Endothelial cell of umbilical vein (primary cell): ENCODE results near the gene BPI. TPM values are rescaled to one million over a fixed set of nuclear protein-coding genes. Genes with fewer than 3 reads are reported as not detected.

Experiments
- BruUV-seq: library from RNA; stranded (reverse); fragments of 400-500 nt; replicated peaks from 2 replicates; lab custom pipeline; 2021; lab: Mats Ljungman, UMichigan
- CTCF ChIA-PET: fragments of 300-600, 350-600 bp; sonication (Branson Sonifier 250); formaldehyde crosslinking; loops from one replicate; lab custom pipeline; 2021; ENCODE audit warnings: antibody characterized with exemption, inconsistent platforms; lab: Charles Lee
- POLR2A ChIA-PET: fragments of 300-600, 350-600 bp; sonication (Branson Sonifier 250); formaldehyde crosslinking; loops from one replicate; lab custom pipeline; 2021; ENCODE audit warnings: antibody characterized with exemption, inconsistent platforms; lab: Charles Lee
- DNase-seq: peaks from one replicate; pipeline ENCODE4 v3.0.0-alpha.2; 2011; ENCODE audit warnings: low read depth, low spot score
- FAIRE-seq: peaks from 2 replicates; lab custom pipeline; 2011; peaks lifted over from hg19 to GRCh38; lab: Jason Lieb, UNC
- H2AFZ ChIP-seq: 2 replicates; pipeline ENCODE4 v1.6.0; 2012; ENCODE audit warnings: low read depth, low read length, control low read depth, inconsistent platforms
- H3K27ac ChIP-seq: 2 replicates; pipeline ENCODE4 v1.5.1; 2011; ENCODE audit warnings: low read depth, mild to moderate bottlenecking, control low read depth, low read length, moderate library complexity; ENCODE audit not compliant: insufficient read depth
- H3K27me3 ChIP-seq, 2 experiments: 2 replicates each; pipeline versions ENCODE4 v1.6.0 to v1.6.1; 2011; ENCODE audit warnings: low read length in 2 of 2, mixed read lengths in 1 of 2; ENCODE audit not compliant: control insufficient read depth in 2 of 2, insufficient read depth in 2 of 2
- H3K36me3 ChIP-seq, 2 experiments: 2 replicates in 1 of 2; 3 replicates in 1 of 2; pipeline ENCODE4 v1.5.1; 2011; ENCODE audit warnings: low read length in 2 of 2, mild to moderate bottlenecking in 1 of 2, moderate library complexity in 1 of 2; ENCODE audit not compliant: control insufficient read depth in 2 of 2, insufficient read depth in 2 of 2; ENCODE audit errors: extremely low read depth in 1 of 2
- H3K4me1 ChIP-seq: 3 replicates; pipeline ENCODE4 v1.5.1; 2011; ENCODE audit warnings: mild to moderate bottlenecking, low read length; ENCODE audit not compliant: control insufficient read depth, insufficient read depth; ENCODE audit errors: extremely low read depth
- H3K4me2 ChIP-seq: 2 replicates; pipeline ENCODE4 v1.6.1; 2011; ENCODE audit warnings: low read length, control low read depth, mixed read lengths; ENCODE audit not compliant: insufficient read depth
- H3K4me3 ChIP-seq, 3 experiments: fragments of 200-600 bp in 1 of 3; sonication (generic), shearing (Covaris generic) in 1 of 3; replicated peaks in 1 of 3; 2 replicates each; pipeline ENCODE4 v1.5.1; 2011 to 2016; ENCODE audit warnings: control low read depth in 3 of 3, low read length in 3 of 3, mild to moderate bottlenecking in 2 of 3, inconsistent platforms in 1 of 3, low read depth in 1 of 3, moderate library complexity in 1 of 3; ENCODE audit not compliant: insufficient read depth in 1 of 3
- H3K79me2 ChIP-seq: 2 replicates; pipeline ENCODE4 v1.6.0; 2012; ENCODE audit warnings: low read length, inconsistent platforms; ENCODE audit not compliant: control insufficient read depth, insufficient read depth
- H3K9ac ChIP-seq: replicated peaks from 2 replicates; pipeline ENCODE3; 2011; ENCODE audit warnings: low read length, control low read depth; ENCODE audit not compliant: insufficient read depth; ENCODE audit errors: extremely low read depth
- H3K9me1 ChIP-seq: replicated peaks from 3 replicates; pipeline ENCODE4 v1.6.0; 2011; ENCODE audit warnings: mild to moderate bottlenecking, low read length; ENCODE audit not compliant: control insufficient read depth, insufficient read depth; ENCODE audit errors: extremely low read depth
- H3K9me3 ChIP-seq: replicated peaks from 2 replicates; pipeline ENCODE4 v1.5.1; 2012; ENCODE audit warnings: low read length, inconsistent platforms; ENCODE audit not compliant: control insufficient read depth, insufficient read depth
- H4K20me1 ChIP-seq: replicated peaks from 2 replicates; pipeline ENCODE3; 2011; ENCODE audit warnings: mild to moderate bottlenecking, low read length; ENCODE audit not compliant: control insufficient read depth, insufficient read depth; ENCODE audit errors: extremely low read depth
- EZH2 ChIP-seq: IDR thresholded peaks from 2 replicates; pipeline ENCODE4 v1.6.1; 2012; ENCODE audit warnings: borderline replicate concordance, low read depth, mild to moderate bottlenecking, moderate library complexity, low read length, inconsistent platforms; ENCODE audit not compliant: severe bottlenecking
- FOS ChIP-seq: IDR thresholded peaks from 2 replicates; pipeline ENCODE4 v1.6.1; 2011; ENCODE audit warnings: mild to moderate bottlenecking, low read length, moderate library complexity, borderline replicate concordance; ENCODE audit not compliant: insufficient read depth
- GATA2 ChIP-seq: IDR thresholded peaks from 2 replicates; pipeline ENCODE4 v1.7.0; 2011; ENCODE audit warnings: low read depth, mild to moderate bottlenecking, moderate library complexity, mixed read lengths, low read length; ENCODE audit not compliant: insufficient read length, insufficient read depth
- JUN ChIP-seq: IDR thresholded peaks from 2 replicates; pipeline ENCODE4 v1.6.1; 2011; ENCODE audit warnings: borderline replicate concordance, low read depth; ENCODE audit not compliant: insufficient read length, insufficient read depth
- MYC ChIP-seq: IDR thresholded peaks from one replicate; pipeline ENCODE4 v1.6.1; 2011; ENCODE audit warnings: mild to moderate bottlenecking, low read depth, low read length
- POLR2A ChIP-seq: IDR thresholded peaks from 2 replicates; pipeline ENCODE4 v1.6.1; 2012; ENCODE audit warnings: low read depth, mild to moderate bottlenecking, control low read depth, low read length
- POLR2AphosphoS5 ChIP-seq: IDR thresholded peaks from 2 replicates; pipeline ENCODE4 v1.6.1; 2012; ENCODE audit warnings: low read depth, mild to moderate bottlenecking, control low read depth, low read length, moderate library complexity; ENCODE audit not compliant: insufficient read depth
- dilution Hi-C: fragments of 300-500 bp; cut with MboI; formaldehyde crosslinking; loops from one replicate; pipeline ENCODE4 v1.15.0; 2019; ENCODE audit warnings: low sequenced_read_pairs; ENCODE audit not compliant: extremely low pct_ligation_motif_present
- intact Hi-C: fragments of 100-400 bp; cut with micrococcal nuclease; formaldehyde crosslinking; loops from one replicate; pipeline ENCODE4 v1.10.0; 2022
- polyA plus RNA-seq, 4 experiments: library from polyadenylated mRNA; depleted of rRNA in 3 of 4; stranded (reverse) in 3 of 4; unstranded in 1 of 4; fragments of >200 nt; gene quantifications; 2 replicates each; pipeline versions ENCODE4 v1.2.1 to v1.2.3, GENCODE V29; 2011 to 2012; ENCODE audit warnings: missing spikeins in 1 of 4
- total RNA-seq: library from RNA; stranded (reverse); gene quantifications from 2 replicates; pipeline ENCODE4 v1.2.3, GENCODE V29; 2021
- TF ChIP-seq, protein P1 (sequence below): IDR thresholded peaks from 2 replicates; pipeline ENCODE4 v1.6.1; 2011; ENCODE audit not compliant: insufficient read depth, insufficient read length
- TF ChIP-seq, protein P2 (sequence below), 2 donors: IDR thresholded peaks; 1 replicate in 1 of 2; 2 replicates in 1 of 2; pipeline ENCODE4 v1.5.1; 2011; ENCODE audit warnings: low read length in 2 of 2, mild to moderate bottlenecking in 2 of 2, moderate library complexity in 2 of 2, control low read depth in 1 of 2, inconsistent platforms in 1 of 2, low read depth in 1 of 2; ENCODE audit not compliant: insufficient read depth in 1 of 2; ENCODE audit errors: extremely low read depth in 1 of 2

BPI gene
- total and polyA plus RNA-seq, 2 donors (not counting 3 experiments of a cell fraction or from before 2014, with no cell fraction given) = not detected

DNA sequence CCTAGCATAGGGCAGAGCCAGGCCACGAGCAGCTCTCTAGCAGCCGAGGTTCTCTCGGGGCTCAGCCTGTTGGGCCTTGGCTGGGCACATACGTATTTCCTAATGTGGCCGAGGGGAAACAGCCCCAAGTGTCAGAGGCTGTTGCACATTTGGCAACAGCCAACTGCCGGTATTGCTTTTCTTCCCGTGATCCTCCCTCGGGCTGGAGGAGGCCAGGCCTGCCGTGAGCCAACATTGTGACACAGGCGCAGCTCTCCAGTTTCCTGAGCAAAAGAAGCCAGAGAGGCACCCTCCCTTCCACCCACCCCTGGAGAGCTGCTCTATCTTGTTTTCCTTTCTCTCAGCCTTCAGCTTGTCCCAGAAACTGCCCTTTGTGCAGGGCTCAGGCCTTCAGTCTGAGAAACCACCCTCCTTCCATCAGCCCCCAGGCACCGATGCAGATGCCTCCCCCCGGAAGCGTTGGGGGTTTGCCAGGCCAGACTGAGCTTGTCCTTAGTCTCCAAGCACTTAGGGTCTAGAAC, 5.1 kb upstream of the BPI start:
- Histone ChIP-seq H3K27ac (no peak overlapping the region), H4K20me1 (no peaks in the 10 kb centered on the region), H3K9ac (no peak overlapping the region), H2AFZ (peak overlapping the region; percentile 93), H3K79me2 (no peaks in the 10 kb centered on the region), H3K36me3 (no peaks in the 10 kb centered on the region), H3K9me1 (no peaks in the 10 kb centered on the region), H3K27me3 (peaks cover 2% of the 10 kb centered on the region in 2 experiments), H3K9me3 (no peaks in the 10 kb centered on the region), H3K4me1 (no peaks in the 10 kb centered on the region), H3K4me2 (no peak overlapping the region), H3K4me3 (no peak overlapping the region)
- CTCF ChIA-PET = interaction anchor here (1.0 to 2.0 kb wide), 5 partner anchors 10 to 110 kb away, joined by 3 to 9 read pairs (median 7); no protein-coding TSS in a partner anchor
- DNase-seq = peak; percentile 31
- BruUV-seq = no TSS peak
- intact Hi-C loops (no loop called here), dilution Hi-C loops (no loop called here)
- peak; percentile 4 for FAIRE-seq
- POLR2A ChIA-PET = no interaction called here
- TF ChIP-seq, protein P1, sequence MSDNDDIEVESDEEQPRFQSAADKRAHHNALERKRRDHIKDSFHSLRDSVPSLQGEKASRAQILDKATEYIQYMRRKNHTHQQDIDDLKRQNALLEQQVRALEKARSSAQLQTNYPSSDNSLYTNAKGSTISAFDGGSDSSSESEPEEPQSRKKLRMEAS = no peak

GRCh38 chr20:38299963-38300362, 4.0 kb upstream of the BPI start:
- no peak for DNase-seq
- no peaks in the 10 kb centered on the region for H3K79me2 ChIP-seq
- no peaks in the 10 kb centered on the region for H3K9me3 ChIP-seq
- TF ChIP-seq, protein P1 = no peak
- TF ChIP-seq FOS (no peak), POLR2AphosphoS5 (no peak), GATA2 (no peak), EZH2 (no peak), JUN (no peak), MYC (no peak), POLR2A (no peak)
- TF ChIP-seq, protein P2, sequence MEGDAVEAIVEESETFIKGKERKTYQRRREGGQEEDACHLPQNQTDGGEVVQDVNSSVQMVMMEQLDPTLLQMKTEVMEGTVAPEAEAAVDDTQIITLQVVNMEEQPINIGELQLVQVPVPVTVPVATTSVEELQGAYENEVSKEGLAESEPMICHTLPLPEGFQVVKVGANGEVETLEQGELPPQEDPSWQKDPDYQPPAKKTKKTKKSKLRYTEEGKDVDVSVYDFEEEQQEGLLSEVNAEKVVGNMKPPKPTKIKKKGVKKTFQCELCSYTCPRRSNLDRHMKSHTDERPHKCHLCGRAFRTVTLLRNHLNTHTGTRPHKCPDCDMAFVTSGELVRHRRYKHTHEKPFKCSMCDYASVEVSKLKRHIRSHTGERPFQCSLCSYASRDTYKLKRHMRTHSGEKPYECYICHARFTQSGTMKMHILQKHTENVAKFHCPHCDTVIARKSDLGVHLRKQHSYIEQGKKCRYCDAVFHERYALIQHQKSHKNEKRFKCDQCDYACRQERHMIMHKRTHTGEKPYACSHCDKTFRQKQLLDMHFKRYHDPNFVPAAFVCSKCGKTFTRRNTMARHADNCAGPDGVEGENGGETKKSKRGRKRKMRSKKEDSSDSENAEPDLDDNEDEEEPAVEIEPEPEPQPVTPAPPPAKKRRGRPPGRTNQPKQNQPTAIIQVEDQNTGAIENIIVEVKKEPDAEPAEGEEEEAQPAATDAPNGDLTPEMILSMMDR (IDR thresholded peaks at IDR 0.05; ENCODE audit: extremely low read depth in 1 of 2, insufficient read depth in 1 of 2, low read depth in 1 of 2, low read length in 2 of 2) = no peak
- H4K20me1 ChIP-seq = no peaks in the 10 kb centered on the region
- CTCF ChIA-PET = interaction anchor here (1.3 to 2.0 kb wide), 4 partner anchors 8 to 109 kb away, joined by 3 to 9 read pairs (median 5); no protein-coding TSS in a partner anchor
- no peak overlapping the region for H3K4me3 ChIP-seq
- H3K4me2 ChIP-seq = no peak overlapping the region
- no peaks in the 10 kb centered on the region for H3K9me1 ChIP-seq
- H3K9ac ChIP-seq = no peak overlapping the region
- no peak overlapping the region for H3K27ac ChIP-seq
- H2AFZ ChIP-seq = no peak overlapping the region
- no peak for FAIRE-seq
- H3K36me3 ChIP-seq = no peaks in the 10 kb centered on the region
- H3K4me1 ChIP-seq = no peaks in the 10 kb centered on the region
- BruUV-seq = no TSS peak
- H3K27me3 ChIP-seq = peaks cover 2% of the 10 kb centered on the region in 2 experiments
- intact Hi-C loops = no loop called here
- dilution Hi-C loops = no loop called here
- POLR2A ChIA-PET = no interaction called here
